Measurements from ENCODE around the gene APCDD1.

GRCh38 chr18:10477121-10477862 lies 22.9 kb downstream of the APCDD1 start:
- no peak for TF ChIP-seq CTCF (IDR thresholded peaks at IDR 0.05)
- no peak for TF ChIP-seq EZH2 (IDR thresholded peaks at IDR 0.05)

Data from neural progenitor cell (in vitro differentiated cells).